Measurements from ENCODE around the gene ISY1. TPM values are rescaled to one million over a fixed set of nuclear protein-coding genes. Genes with fewer than 3 reads are reported as not detected.
A peak's percentile ranks its signal among the peaks of the same experiment; 100 is the strongest.

The ISY1 gene
- total and polyA plus RNA-seq, 7 donors, result 18.0 to 31.2 (median 25.2) TPM

GRCh38 chr3:129121792-129122411 lies 39.0 kb downstream of the ISY1 start, which contains the start of gene RAB43:
Gene RAB43, minus strand, starts transcription at chr3:129121804. Its CDS starts 315 bp downstream, at chr3:129121489.
- Histone ChIP-seq H3K4me3 (peak within 1 kb of the TSS; percentile 67 to 93 (median 72)), H3K9me3 (no peaks in the 10 kb centered on the region), H3K27ac (peak within 1 kb of the TSS; percentile 87 to 94 (median 94)), H3K36me3 (no peaks in the 10 kb centered on the region), H3K27me3 (no peaks in the 10 kb centered on the region), H3K4me1 (peaks cover 0 to 33% (median 27%) of the 10 kb centered on the region in 4 donors)
- WGBS, 2 donors, result 3 to 6% methylated on average over 60 of the region's 60 CpGs
- intact Hi-C loops (cut with DNase I), result loop anchor here (5.0 kb wide), 1 partner anchor 125 kb away; the partner anchor contains the start of gene COPG1
- TF ChIP-seq CTCF (IDR thresholded peaks at IDR 0.05) (no peak), POLR2A (IDR thresholded peaks at IDR 0.05) (no peak), POLR2AphosphoS5 (IDR thresholded peaks at IDR 0.05) (no peak), EP300 (IDR thresholded peaks at IDR 0.05) (no peak)
- peak; percentile 93 for DNase-seq

GRCh38 chr3:129121016-129121791 lies 39.7 kb downstream of the ISY1 start:
- Histone ChIP-seq H3K4me1 (peaks cover 0 to 38% (median 32%) of the 10 kb centered on the region in 4 donors), H3K27ac (peak overlapping the region; percentile 87 to 94 (median 94)), H3K4me3 (peak overlapping the region; percentile 67 to 93 (median 72)), H3K27me3 (no peaks in the 10 kb centered on the region), H3K9me3 (no peaks in the 10 kb centered on the region), H3K36me3 (no peaks in the 10 kb centered on the region)
- WGBS, 2 donors, result 0 to 1% methylated on average over 80 of the region's 80 CpGs
- intact Hi-C loops (cut with DNase I), result loop anchor here (5.0 kb wide), 1 partner anchor 126 kb away; the partner anchor contains the start of gene COPG1
- TF ChIP-seq EP300 (IDR thresholded peaks at IDR 0.05) (no peak), POLR2AphosphoS5 (IDR thresholded peaks at IDR 0.05) (peak; percentile 30 to 70 (median 52)), CTCF (IDR thresholded peaks at IDR 0.05) (no peak), POLR2A (IDR thresholded peaks at IDR 0.05) (no peak)
- DNase-seq, result no peak

GRCh38 chr3:129120254-129121004 lies 40.4 kb downstream of the ISY1 start:
- WGBS, 2 donors, result 0 to 1% methylated on average over 18 of the region's 18 CpGs
- intact Hi-C loops (cut with DNase I), result loop anchor here (5.0 kb wide), 1 partner anchor 127 kb away; the partner anchor contains the start of gene COPG1
- Histone ChIP-seq H3K27ac (peak overlapping the region; percentile 87 to 94 (median 94)), H3K27me3 (no peaks in the 10 kb centered on the region), H3K9me3 (no peaks in the 10 kb centered on the region), H3K4me1 (peaks cover 0 to 38% (median 33%) of the 10 kb centered on the region in 4 donors), H3K36me3 (no peaks in the 10 kb centered on the region), H3K4me3 (peak overlapping the region; percentile 67 to 93 (median 72))
- TF ChIP-seq POLR2A (IDR thresholded peaks at IDR 0.05) (peak in 1 of 2 donors; percentile 54), CTCF (IDR thresholded peaks at IDR 0.05) (peak in 1 of 4 experiments; percentile 21), POLR2AphosphoS5 (IDR thresholded peaks at IDR 0.05) (peak; percentile 20 to 82 (median 62)), EP300 (IDR thresholded peaks at IDR 0.05) (no peak)
- peak; percentile 94 for DNase-seq

GRCh38 chr3:129119365-129120100 lies 41.3 kb downstream of the ISY1 start:
- Histone ChIP-seq H3K27me3 (no peaks in the 10 kb centered on the region), H3K36me3 (no peaks in the 10 kb centered on the region), H3K9me3 (no peaks in the 10 kb centered on the region), H3K4me3 (peak overlapping the region; percentile 67 to 93 (median 72)), H3K27ac (peak overlapping the region; percentile 87 to 94 (median 94)), H3K4me1 (peaks cover 0 to 38% (median 33%) of the 10 kb centered on the region in 4 donors)
- no peak for DNase-seq
- 8 to 33% methylated on average over 13 of the region's 13 CpGs for WGBS, 2 donors
- TF ChIP-seq POLR2AphosphoS5 (IDR thresholded peaks at IDR 0.05) (no peak), POLR2A (IDR thresholded peaks at IDR 0.05) (no peak), CTCF (IDR thresholded peaks at IDR 0.05) (no peak), EP300 (IDR thresholded peaks at IDR 0.05) (no peak)
- intact Hi-C loops (cut with DNase I), result loop anchor here (5.0 kb wide), 1 partner anchor 128 kb away; the partner anchor contains the start of gene COPG1

All from sigmoid colon (tissue), 7 donors.